Natural killer cell (primary cell): ENCODE data around the gene LSM14A. TPM values are rescaled to one million over a fixed set of nuclear protein-coding genes. Genes with fewer than 3 reads are reported as not detected.

Source experiments
- ATAC-seq, 3 donors: fragments of 150-1000 bp in 2 of 3; fragments of 200-7000 bp in 1 of 3; cut with Tn5 transposase; 1 replicate in 1 of 3; 2 replicates in 2 of 3; pipeline ENCODE4 v1.10.0; 2021; ENCODE audit warnings: mild to moderate bottlenecking in 2 of 3, moderate library complexity in 2 of 3
- DNase-seq, 2 donors: peaks; one replicate each; pipeline versions ENCODE4 v3.0.0 to v3.0.0-alpha.2; 2013 to 2021; ENCODE audit warnings: mixed read lengths in 1 of 2
- H3K27ac ChIP-seq: one replicate; pipeline ENCODE4 v1.5.1; 2013; ENCODE audit warnings: mild to moderate bottlenecking, low read length
- H3K27me3 ChIP-seq: one replicate; pipeline ENCODE4 v1.6.1; 2013; ENCODE audit warnings: low read length; ENCODE audit not compliant: control insufficient read depth, insufficient read depth
- H3K36me3 ChIP-seq: one replicate; pipeline ENCODE4 v1.6.1; 2013; ENCODE audit warnings: low read length; ENCODE audit not compliant: control insufficient read depth, insufficient read depth
- H3K4me1 ChIP-seq: one replicate; pipeline ENCODE4 v1.6.1; 2013; ENCODE audit warnings: low read length; ENCODE audit not compliant: control insufficient read depth, insufficient read depth
- H3K4me3 ChIP-seq: one replicate; pipeline ENCODE4 v1.5.1; 2013; ENCODE audit warnings: low read length
- H3K9me3 ChIP-seq: one replicate; pipeline ENCODE4 v1.6.1; 2013; ENCODE audit warnings: low read length; ENCODE audit not compliant: control insufficient read depth, insufficient read depth
- H3K27ac Mint-ChIP-seq, 2 donors: one replicate each; pipeline ENCODE4 v1.8.0; 2022; ENCODE audit warnings: mild to moderate bottlenecking in 2 of 2, mixed read lengths in 2 of 2, moderate library complexity in 1 of 2
- H3K27me3 Mint-ChIP-seq, 2 donors: one replicate each; pipeline ENCODE4 v1.8.0; 2022; ENCODE audit warnings: low read depth in 2 of 2, mixed read lengths in 2 of 2
- H3K36me3 Mint-ChIP-seq: one replicate; pipeline ENCODE4 v1.8.0; 2022; ENCODE audit warnings: mixed read lengths
- H3K4me1 Mint-ChIP-seq, 2 donors: one replicate each; pipeline ENCODE4 v1.8.0; 2022; ENCODE audit warnings: mixed read lengths in 2 of 2
- H3K4me3 Mint-ChIP-seq: one replicate; pipeline ENCODE4 v1.8.0; 2022; ENCODE audit warnings: mild to moderate bottlenecking, moderate library complexity, mixed read lengths
- H3K9me3 Mint-ChIP-seq, 2 donors: one replicate each; pipeline ENCODE4 v1.8.0; 2022; ENCODE audit warnings: mixed read lengths in 2 of 2
- CTCF ChIP-seq: fragments of 200-600 bp; IDR thresholded peaks from one replicate; pipeline ENCODE4 v1.8.0; 2022; ENCODE audit warnings: antibody characterized with exemption
- WGBS: methylation state at CpG from one replicate; pipeline ENCODE4 v1.1.7; 2013; ENCODE audit warnings: missing lambda C conversion rate; ENCODE audit not compliant: insufficient coverage; 5-methylcytosine and 5-hydroxymethylcytosine counted together
- intact Hi-C: fragments of 100-400 bp; cut with micrococcal nuclease; formaldehyde crosslinking; loops from one replicate; pipeline ENCODE4 v1.14.2; 2022
- total RNA-seq, 4 donors: library from RNA; stranded (reverse); fragments of 120-200 nt in 1 of 4; gene quantifications; one replicate each; pipeline versions ENCODE4 v1.2.3 to v1.2.4, GENCODE V29; 2013 to 2022

The LSM14A gene
- total RNA-seq, 3 donors from 2014 or later (not counting 1 experiment from before 2014, with no cell fraction given): 201 to 246 (median 202) TPM

- H3K4me3 ChIP-seq: no peak overlapping the region
- Mint-ChIP-seq H3K4me3 (no peak overlapping the region), H3K27me3 (no peaks in the 10 kb centered on the region), H3K4me1 (peaks cover 31 to 40% of the 10 kb centered on the region in 2 donors), H3K36me3 (peaks cover 13% of the 10 kb centered on the region), H3K9me3 (no peaks in the 10 kb centered on the region), H3K27ac (peak overlapping the region in 1 of 2 donors; percentile 48)
- intact Hi-C loops: no loop called here
- ATAC-seq: no peak
- DNase-seq: no peak
- no peak overlapping the region for H3K27ac ChIP-seq
- H3K4me1 ChIP-seq: peaks cover 8% of the 10 kb centered on the region
- no peak for TF ChIP-seq CTCF
- H3K9me3 ChIP-seq: no peaks in the 10 kb centered on the region
- H3K27me3 ChIP-seq: no peaks in the 10 kb centered on the region
- H3K36me3 ChIP-seq: peaks cover 55% of the 10 kb centered on the region
- 98% methylated on average over 3 of the region's 3 CpGs for WGBS
Observed at GRCh38 chr19:34228762-34229161, 56.5 kb downstream of the LSM14A start.

- H3K4me3 Mint-ChIP-seq: no peak overlapping the region
- Histone ChIP-seq H3K36me3 (peaks cover 48% of the 10 kb centered on the region), H3K4me3 (no peak overlapping the region), H3K27ac (no peak overlapping the region), H3K4me1 (peaks cover 8% of the 10 kb centered on the region), H3K9me3 (no peaks in the 10 kb centered on the region), H3K27me3 (no peaks in the 10 kb centered on the region)
- no peak for TF ChIP-seq CTCF
- H3K4me1 Mint-ChIP-seq: peaks cover 27 to 35% of the 10 kb centered on the region in 2 donors
- DNase-seq: no peak
- no peaks in the 10 kb centered on the region for H3K27me3 Mint-ChIP-seq
- ATAC-seq: no peak
- peaks cover 13% of the 10 kb centered on the region for H3K36me3 Mint-ChIP-seq
- 87% methylated on average over 3 of the region's 4 CpGs for WGBS
- intact Hi-C loops: no loop called here
- H3K27ac Mint-ChIP-seq: peak overlapping the region; percentile 16 to 48
- no peaks in the 10 kb centered on the region for H3K9me3 Mint-ChIP-seq
Observed at GRCh38 chr19:34229721-34230120, 57.4 kb downstream of the LSM14A start.

- peaks cover 37% of the 10 kb centered on the region for H3K36me3 ChIP-seq
- WGBS: 97% methylated on average over 10 of the region's 10 CpGs
- no peak for TF ChIP-seq CTCF
Observed at GRCh38 chr19:34230820-34231219, 58.5 kb downstream of the LSM14A start.

GRCh38 chr19:34231439-34231838 lies 59.1 kb downstream of the LSM14A start:
- no peak for TF ChIP-seq CTCF
- peak overlapping the region; percentile 57 to 58 for H3K27ac Mint-ChIP-seq

More at GRCh38 chr19:34230820-34231219, 58.5 kb downstream of the LSM14A start:
- Histone ChIP-seq H3K9me3 (no peaks in the 10 kb centered on the region), H3K27me3 (no peaks in the 10 kb centered on the region), H3K27ac (no peak overlapping the region), H3K4me1 (peaks cover 8% of the 10 kb centered on the region), H3K4me3 (no peak overlapping the region)
- DNase-seq: no peak
- intact Hi-C loops: no loop called here
- H3K36me3 Mint-ChIP-seq: peaks cover 13% of the 10 kb centered on the region
- H3K27ac Mint-ChIP-seq: peak overlapping the region in 1 of 2 donors; percentile 58
- no peaks in the 10 kb centered on the region for H3K9me3 Mint-ChIP-seq
- ATAC-seq: no peak
- no peak overlapping the region for H3K4me3 Mint-ChIP-seq
- peaks cover 16 to 26% of the 10 kb centered on the region in 2 donors for H3K4me1 Mint-ChIP-seq
- H3K27me3 Mint-ChIP-seq: no peaks in the 10 kb centered on the region

More at GRCh38 chr19:34231439-34231838, 59.1 kb downstream of the LSM14A start:
- peaks cover 8% of the 10 kb centered on the region for H3K4me1 ChIP-seq
- H3K9me3 ChIP-seq: no peaks in the 10 kb centered on the region
- H3K4me3 ChIP-seq: no peak overlapping the region
- ATAC-seq (no peak), DNase-seq (no peak)
- Mint-ChIP-seq H3K4me3 (no peak overlapping the region), H3K27me3 (no peaks in the 10 kb centered on the region), H3K9me3 (no peaks in the 10 kb centered on the region), H3K4me1 (peaks cover 16 to 22% of the 10 kb centered on the region in 2 donors), H3K36me3 (peaks cover 13% of the 10 kb centered on the region)
- no peaks in the 10 kb centered on the region for H3K27me3 ChIP-seq
- H3K27ac ChIP-seq: no peak overlapping the region
- peaks cover 32% of the 10 kb centered on the region for H3K36me3 ChIP-seq
- 95% methylated on average over 4 of the region's 4 CpGs for WGBS
- intact Hi-C loops: no loop called here
